Inflammatory macrophage treated with lipopolysaccharide for 4 hours (primary cell): ENCODE data around the gene CYS1.
"Not testable (repeated sequence)": the region's sequence is repeated elsewhere in the genome, so short reads cannot be mapped to it uniquely, and the experiment has no call there.

Experiments used
- DNase-seq: peaks from one replicate; pipeline ENCODE4 v3.0.0-alpha.2; 2020

CYS1 gene

GRCh38 chr2:10045561-10046355 is 34.5 kb downstream of the CYS1 start:
- no peak for DNase-seq

- peak; percentile 97 for DNase-seq
Observed at GRCh38 chr2:10043906-10044601, 36.2 kb downstream of the CYS1 start.

- peak; percentile 94 for DNase-seq
Observed at GRCh38 chr2:10043256-10043905, 36.8 kb downstream of the CYS1 start, which contains the start of gene KLF11. Gene KLF11 (plus strand): TSS chr2:10043550. CDS start chr2:10043717, 167 bp downstream.

GRCh38 chr2:10042301-10043161 is 37.7 kb downstream of the CYS1 start:
- DNase-seq = peak; percentile 82

GRCh38 chr2:10041711-10042110 is 38.5 kb downstream of the CYS1 start:
- DNase-seq = no peak

GRCh38 chr2:10039658-10040410 is 40.4 kb downstream of the CYS1 start:
- DNase-seq = no peak

- no peak for DNase-seq
Observed at GRCh38 chr2:10038716-10039115, 41.5 kb downstream of the CYS1 start.

GRCh38 chr2:10038123-10038522 is 42.1 kb downstream of the CYS1 start:
- DNase-seq = no peak

- DNase-seq = peak; percentile 92
Observed at GRCh38 chr2:10036095-10036884, 43.9 kb downstream of the CYS1 start.

- no peak for DNase-seq
Observed at GRCh38 chr2:10035633-10036032, 44.6 kb downstream of the CYS1 start.

GRCh38 chr2:10035053-10035422 is 45.2 kb downstream of the CYS1 start:
- DNase-seq = peak; percentile 62

GRCh38 chr2:10034333-10035052 is 45.7 kb downstream of the CYS1 start:
- DNase-seq = peak; percentile 81

- DNase-seq = no peak
Observed at GRCh38 chr2:10033251-10034006, 46.8 kb downstream of the CYS1 start.

GRCh38 chr2:10032746-10033105 is 47.5 kb downstream of the CYS1 start:
- DNase-seq = no peak

- no peak for DNase-seq
Observed at GRCh38 chr2:10031886-10032745, 48.1 kb downstream of the CYS1 start.

GRCh38 chr2:10030798-10031197 is 49.4 kb downstream of the CYS1 start:
- DNase-seq = not testable (repeated sequence)

- DNase-seq = no peak
Observed at GRCh38 chr2:10030311-10030736, 49.9 kb downstream of the CYS1 start.

- DNase-seq = no peak
Observed at GRCh38 chr2:10029875-10030223, 50.4 kb downstream of the CYS1 start.
